T-helper 2 cell (primary cell): ENCODE measurements around the gene CCDC154.
"Not testable (repeated sequence)": the region's sequence is repeated elsewhere in the genome, so short reads cannot be mapped to it uniquely, and the experiment has no call there.

ENCODE experiments used
- DNase-seq, 5 experiments: peaks; one replicate each; pipeline versions ENCODE4 v3.0.0 to v3.0.0-alpha.2; 2012 to 2022
- total RNA-seq, 2 donors: gene quantifications; one replicate each; lab custom pipeline; 2026; lab: John Stamatoyannopoulos, UW

The CCDC154 gene, protein sequence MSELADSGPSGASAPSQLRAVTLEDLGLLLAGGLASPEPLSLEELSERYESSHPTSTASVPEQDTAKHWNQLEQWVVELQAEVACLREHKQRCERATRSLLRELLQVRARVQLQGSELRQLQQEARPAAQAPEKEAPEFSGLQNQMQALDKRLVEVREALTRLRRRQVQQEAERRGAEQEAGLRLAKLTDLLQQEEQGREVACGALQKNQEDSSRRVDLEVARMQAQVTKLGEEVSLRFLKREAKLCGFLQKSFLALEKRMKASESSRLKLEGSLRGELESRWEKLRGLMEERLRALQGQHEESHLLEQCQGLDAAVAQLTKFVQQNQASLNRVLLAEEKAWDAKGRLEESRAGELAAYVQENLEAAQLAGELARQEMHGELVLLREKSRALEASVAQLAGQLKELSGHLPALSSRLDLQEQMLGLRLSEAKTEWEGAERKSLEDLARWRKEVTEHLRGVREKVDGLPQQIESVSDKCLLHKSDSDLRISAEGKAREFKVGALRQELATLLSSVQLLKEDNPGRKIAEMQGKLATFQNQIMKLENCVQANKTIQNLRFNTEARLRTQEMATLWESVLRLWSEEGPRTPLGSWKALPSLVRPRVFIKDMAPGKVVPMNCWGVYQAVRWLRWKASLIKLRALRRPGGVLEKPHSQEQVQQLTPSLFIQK
- total RNA-seq, result 2.8 to 2.9 reads per million in 2 donors

- no peak for DNase-seq
Measured at GRCh38 chr16:1443980-1444729, at the start of gene CCDC154. CCDC154 (minus strand) TSS chr16:1444556; CDS start chr16:1444322, 234 bp downstream.

- no peak for DNase-seq
Measured at GRCh38 chr16:1493746-1494094, 49.4 kb upstream of the CCDC154 start.

DNA sequence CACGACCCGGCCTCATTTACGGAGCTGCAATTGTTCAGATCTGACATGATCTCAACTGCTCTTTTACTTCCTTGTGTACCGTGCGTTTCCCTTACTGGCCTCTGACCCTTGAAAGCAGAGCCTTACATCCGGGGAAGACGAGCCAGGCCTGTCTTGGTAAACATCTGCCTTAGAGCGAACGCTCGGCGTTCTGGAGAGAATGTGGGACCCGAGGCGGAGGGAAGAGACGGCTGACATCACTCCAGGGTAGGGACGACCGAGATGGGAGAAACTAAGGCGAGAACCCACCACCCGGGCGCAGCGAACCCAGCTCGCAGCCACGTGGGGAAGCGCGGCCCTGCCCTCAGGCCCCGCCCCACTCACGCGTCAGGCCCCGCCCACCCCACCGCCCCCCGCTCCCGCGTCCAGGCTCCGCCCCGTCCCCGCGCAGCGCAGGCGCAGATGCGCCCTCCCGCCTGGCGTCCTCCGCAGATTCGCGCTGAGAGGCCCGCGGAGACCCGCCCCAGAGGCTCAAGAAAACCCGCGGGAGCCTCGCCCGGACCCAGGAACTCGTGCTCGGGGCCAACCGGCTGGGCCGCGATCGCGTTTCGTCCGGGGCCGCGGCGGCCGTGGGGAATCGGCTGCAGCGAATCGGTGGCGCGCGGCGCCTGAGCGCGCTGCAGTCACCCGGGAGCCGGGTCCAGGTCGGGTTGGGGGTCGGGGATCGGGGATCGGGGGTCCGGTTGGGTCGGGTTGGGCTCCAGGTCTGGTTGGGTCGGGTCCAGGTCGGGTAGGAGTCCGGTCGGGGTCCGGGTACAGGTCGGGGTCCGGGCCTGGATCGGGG lies 48.8 kb upstream of the CCDC154 start, which contains the start of gene TELO2:
TELO2 (plus strand) TSS at position 438 of the 823 bp plus-strand sequence. CDS start 922 bp downstream, outside the sequence.
- DNase-seq, result peak; percentile 74 to 93 (median 84)

GRCh38 chr16:1492082-1492922 lies 47.9 kb upstream of the CCDC154 start:
- no peak for DNase-seq

- DNase-seq, result no peak
Measured at GRCh38 chr16:1491327-1491726, 47.0 kb upstream of the CCDC154 start.

GRCh38 chr16:1489077-1489476 lies 44.7 kb upstream of the CCDC154 start:
- no peak for DNase-seq

- DNase-seq, result no peak
Measured at GRCh38 chr16:1488619-1489018, 44.3 kb upstream of the CCDC154 start, which contains the start of gene PTX4. PTX4 (minus strand) TSS chr16:1488944; CDS start chr16:1488909, 35 bp downstream.

DNA sequence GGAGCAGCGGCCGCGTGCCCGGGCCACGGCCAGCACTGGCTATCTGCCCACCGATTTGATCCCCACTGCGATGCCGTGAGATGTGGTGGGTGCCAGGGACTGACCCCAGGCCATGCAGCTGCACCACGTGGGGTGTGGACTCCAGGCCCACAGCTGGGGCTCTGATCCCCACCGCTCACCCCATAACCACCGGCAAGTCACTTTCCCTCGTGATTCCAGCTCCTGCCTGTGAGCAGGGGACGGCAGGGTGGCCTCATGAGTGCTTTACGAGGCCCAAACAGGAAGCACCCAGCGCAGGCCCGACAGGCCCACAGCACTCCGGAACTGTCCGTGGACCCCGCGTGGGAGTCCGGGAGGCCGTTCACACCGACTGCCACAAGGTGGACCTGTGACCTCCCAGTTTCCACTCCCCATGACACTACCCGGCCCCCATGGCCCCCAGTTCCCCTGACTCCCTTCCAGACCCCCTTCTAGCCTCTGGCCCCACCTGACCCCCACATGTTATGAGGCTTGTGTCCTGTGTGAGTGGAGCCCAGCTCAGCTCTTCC lies 43.8 kb upstream of the CCDC154 start:
- DNase-seq, result no peak

DNA sequence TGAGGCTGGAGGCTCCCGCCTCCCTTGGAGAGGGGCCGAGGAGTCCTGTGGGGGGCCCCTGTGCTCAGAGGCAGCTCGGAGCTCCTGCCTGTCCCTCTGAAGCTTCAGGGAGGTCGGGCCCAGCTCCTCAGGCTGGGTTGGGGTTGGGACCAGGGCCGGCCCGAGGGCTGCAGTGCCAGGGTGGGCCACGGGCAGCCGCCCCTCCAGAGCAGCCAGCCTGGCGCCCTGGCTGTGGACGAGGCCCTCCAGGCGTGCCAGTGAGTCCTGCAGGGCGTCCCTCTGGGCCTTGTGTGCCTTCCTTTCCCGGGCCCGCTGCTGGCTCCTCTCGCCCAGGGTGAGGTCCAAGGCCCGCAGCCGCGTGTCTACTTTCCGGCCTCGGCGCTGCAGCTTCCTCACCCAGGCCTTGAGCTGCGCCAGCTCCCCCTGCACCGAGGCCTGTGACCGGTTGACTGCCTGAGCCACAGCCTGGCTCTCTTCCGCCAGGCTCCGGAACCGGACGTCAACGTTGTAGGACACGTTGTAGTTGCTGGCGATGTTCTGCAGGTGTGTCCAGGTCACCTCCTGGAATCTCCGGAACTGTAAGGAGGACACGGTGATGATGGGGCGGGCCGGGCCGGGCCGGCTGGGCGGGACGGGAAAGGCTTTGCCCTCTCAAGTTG lies 43.2 kb upstream of the CCDC154 start:
- no peak for DNase-seq

GRCh38 chr16:1486551-1487390 lies 42.4 kb upstream of the CCDC154 start:
- DNase-seq, result no peak

DNA sequence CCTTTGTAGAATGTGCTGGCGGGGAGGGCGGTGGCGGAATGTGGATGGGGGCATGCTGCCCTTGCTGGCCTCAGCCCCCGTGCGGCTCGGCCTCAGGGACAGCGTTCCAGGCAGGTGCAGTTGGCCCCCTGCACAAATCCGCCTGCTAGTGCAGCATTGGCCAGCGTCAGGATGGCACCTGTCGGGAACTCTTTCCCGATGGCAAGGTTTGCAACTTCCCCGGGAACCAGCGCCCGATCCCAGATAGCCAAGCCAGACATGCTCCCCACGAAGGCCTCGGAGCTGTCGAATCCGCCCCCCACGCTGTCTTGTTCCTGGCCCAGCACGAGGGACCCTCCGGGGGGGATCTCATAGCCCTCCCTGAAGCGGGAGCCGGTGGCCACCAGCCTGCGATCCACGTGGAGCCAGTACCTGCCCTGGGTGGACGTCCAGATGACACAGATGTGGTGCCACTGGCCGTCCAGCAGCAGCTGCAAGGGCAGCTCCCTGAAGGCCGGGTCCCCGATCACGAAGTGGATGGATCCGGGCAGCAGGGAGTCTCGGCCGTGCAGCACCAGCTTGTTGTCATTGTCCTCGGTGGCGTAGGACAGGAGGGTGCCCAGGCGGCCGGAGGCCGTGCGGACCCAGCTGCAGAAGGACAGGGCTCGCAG lies 41.6 kb upstream of the CCDC154 start:
- no peak for DNase-seq

DNA sequence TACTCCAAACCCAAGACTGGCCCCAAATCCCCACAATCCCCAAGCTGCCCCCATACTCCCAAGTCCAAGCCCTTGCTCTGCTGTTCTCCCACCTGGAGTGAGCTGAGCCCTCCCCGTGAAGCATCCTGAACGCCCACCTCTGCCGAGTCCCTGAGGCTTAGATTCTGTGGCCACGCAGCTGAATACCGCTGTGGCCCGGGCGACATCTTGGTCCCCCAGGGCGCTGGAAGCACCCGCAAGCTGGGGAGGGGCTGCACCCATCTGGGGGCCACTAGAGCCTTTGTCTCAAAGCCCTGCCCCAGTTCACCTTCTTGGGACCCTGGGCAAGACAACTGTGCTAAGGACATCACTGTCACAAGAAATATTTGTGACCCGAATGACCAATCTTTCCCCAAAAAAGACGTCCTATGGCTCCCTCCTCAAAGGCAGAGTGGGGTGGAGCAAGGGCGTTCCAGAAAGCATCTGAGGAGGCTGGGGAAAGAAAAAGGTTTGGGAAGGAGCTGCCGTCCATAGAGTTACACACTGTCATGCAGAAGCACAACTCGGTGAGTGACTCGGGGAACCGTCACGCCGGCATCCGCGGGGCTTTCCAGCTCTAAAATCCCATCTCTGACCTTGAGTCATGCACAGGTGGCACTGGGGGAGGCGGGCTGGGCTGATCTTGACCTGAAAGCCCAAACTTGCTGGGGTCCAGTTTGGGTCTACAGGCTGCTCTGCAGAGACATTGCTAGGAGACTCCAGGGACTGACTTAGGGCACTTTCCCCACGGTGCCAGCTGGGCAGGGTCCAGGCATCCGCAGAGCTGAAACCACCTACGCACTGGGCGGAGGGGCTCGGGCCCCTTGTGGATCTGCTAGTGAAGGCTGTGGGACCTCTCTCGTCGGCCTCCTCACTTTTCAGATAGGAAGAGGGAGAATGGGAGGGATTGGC lies 37.8 kb upstream of the CCDC154 start:
- no peak for DNase-seq

- DNase-seq, result not testable (repeated sequence)
Measured at GRCh38 chr16:1478937-1479336, 34.6 kb upstream of the CCDC154 start.

GRCh38 chr16:1477033-1477432 lies 32.7 kb upstream of the CCDC154 start:
- no peak for DNase-seq

DNA sequence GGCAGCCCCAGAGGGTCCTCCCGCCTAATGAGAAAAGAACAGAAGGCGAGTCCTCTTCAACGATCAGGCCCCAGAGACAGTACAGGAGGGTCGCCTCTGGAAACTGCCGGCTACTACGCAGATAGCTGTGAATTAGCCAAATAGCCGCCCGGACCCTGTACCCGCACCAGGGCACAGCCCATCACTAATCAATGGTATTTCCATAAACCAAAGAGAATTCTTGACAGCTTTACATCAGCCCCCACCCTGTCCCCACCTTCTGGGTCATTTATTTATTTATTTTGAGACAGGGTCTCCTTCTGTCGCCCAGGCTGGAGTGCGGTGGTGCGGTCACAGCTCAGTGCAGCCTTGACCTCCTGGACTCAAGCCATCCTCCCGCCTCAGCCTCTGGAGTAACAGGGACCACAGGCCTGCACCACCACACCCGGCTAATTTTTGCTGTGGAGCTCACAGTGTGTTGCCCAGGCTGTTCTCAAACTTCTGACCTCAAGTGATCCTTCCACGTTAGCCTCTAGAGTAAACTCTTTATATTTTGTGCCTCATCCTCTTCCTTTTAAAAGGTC lies 31.3 kb upstream of the CCDC154 start:
- DNase-seq, result no peak

DNA sequence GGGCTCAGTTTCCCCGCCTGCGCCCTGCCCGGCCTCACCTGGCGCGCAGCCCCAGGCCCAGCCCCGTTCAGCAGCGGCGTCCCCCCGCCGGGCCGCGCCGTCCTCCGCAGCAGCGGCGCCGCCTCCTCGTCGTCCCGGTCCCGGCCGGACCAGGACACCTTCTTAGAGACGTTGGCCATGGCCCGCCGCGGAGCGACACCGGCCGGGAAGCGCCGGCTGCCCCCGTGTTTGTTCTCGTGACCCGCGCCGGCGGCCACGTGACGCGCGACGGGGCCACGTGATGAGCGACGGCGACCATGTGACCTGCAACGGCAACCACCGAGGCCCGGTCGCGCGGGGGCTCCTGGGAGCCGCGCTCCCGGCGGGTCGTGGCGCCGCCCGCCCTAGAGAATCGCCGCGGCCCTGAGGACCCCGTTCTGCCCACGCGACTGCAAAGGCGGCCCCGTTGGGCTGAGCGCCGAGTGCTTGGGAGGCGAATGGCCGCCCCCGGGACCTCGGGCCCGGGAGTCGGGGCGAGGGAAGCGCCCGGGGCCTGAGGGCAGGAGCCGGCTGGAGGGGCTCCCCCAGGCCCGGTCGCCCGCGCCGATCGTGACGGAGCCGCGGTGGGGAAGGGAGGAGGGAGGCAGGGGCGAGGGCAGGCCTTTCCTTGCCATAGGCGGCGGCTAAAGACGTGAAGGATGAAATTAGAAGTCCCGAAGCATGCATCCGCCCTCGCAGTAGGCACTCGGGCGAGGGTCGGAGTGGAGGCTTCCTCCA lies 30.6 kb upstream of the CCDC154 start, which contains the start of gene CLCN7:
CLCN7 (minus strand) TSS at position 233 of the 756 bp plus-strand sequence; CDS start at position 179, 54 bp downstream.
- DNase-seq, result peak; percentile 72 to 93 (median 83)
